SK-MEL-5 (cell line): ENCODE data around the gene GRIA4. TPM values are rescaled to one million over a fixed set of nuclear protein-coding genes. Genes with fewer than 3 reads are reported as not detected.

Experiments
- DNase-seq: peaks from one replicate; pipeline ENCODE4 v3.0.0-alpha.2; 2016; ENCODE audit warnings: low read depth, low spot score
- in situ Hi-C: cut with HindIII; loops from 2 replicates; pipeline ENCODE4 v1.10.0; 2016; ENCODE audit warnings: low sequenced_read_pairs, high pct_unique_total_duplicates, low pct_unique_long_range_greater_than_20kb
- total RNA-seq: library from RNA; depleted of rRNA; stranded (reverse); fragments of >200 nt; shearing (Covaris generic); gene quantifications from 2 replicates; pipeline ENCODE4 v1.2.3, GENCODE V29; 2014

The GRIA4 gene
- total RNA-seq, 1 experiment from 2014 or later: 0.48 TPM

DNA sequence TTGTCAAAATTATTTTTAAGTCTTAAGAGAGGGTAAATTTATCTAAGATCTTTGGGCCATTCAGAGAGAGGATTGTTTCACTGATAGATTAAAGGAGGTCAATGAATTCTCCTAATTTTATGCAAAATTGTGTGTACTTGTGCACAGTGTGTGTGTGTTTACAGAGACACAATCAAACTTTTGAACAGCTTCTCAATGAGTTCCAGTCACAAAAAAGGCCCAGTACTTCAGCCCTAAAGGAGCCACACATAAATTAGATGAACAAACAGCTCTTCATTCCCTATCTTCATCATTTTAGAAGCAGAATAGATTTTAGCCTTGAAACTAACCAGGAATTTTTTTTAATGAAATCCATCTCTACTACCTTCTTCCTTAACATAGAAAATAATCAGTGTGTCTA is 9.7 kb downstream of the GRIA4 start:
- in situ Hi-C loops: no loop called here
- no peak for DNase-seq

- no peak for DNase-seq
- in situ Hi-C loops: no loop called here
Observed at GRCh38 chr11:105622016-105622415, 12.1 kb downstream of the GRIA4 start.

DNA sequence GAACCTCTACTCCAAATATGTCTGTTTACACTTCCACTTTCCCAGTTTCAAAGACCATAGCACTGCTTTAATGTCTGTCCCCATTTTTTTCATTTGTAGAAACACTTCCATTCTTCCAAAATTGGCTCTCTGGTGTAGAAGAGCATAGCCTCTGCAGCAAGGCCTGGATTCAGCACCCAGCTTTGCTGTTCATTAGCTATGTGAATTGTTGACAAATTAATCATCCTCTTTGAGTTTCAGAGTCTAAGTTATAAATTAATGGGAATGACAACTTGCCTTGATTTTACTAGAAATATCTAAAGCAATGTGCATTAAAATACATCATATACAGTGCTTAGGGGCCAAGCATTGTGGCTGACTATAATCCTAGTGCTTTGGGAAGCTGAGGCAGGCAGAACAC is 22.4 kb downstream of the GRIA4 start:
- DNase-seq: no peak
- in situ Hi-C loops: no loop called here

DNA sequence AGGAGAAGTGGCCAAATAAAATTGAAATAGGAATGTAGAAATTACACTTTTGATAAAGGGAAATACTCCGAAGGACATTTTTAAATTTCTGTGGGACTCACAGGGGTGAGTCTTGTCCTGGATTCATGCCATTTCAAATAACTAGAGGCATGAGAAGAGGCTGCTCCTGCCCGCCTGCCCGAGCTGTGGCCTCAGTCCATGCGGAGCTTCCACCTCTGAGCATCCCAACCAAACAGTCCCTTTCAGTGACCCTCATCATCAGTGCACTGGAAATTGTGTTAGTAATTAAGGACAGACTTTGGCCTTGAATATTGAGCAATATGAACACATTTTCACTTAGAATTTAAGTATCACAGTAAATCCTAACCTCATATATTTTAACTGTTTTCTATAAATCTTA is 25.6 kb downstream of the GRIA4 start:
- DNase-seq: no peak
- in situ Hi-C loops: no loop called here

DNA sequence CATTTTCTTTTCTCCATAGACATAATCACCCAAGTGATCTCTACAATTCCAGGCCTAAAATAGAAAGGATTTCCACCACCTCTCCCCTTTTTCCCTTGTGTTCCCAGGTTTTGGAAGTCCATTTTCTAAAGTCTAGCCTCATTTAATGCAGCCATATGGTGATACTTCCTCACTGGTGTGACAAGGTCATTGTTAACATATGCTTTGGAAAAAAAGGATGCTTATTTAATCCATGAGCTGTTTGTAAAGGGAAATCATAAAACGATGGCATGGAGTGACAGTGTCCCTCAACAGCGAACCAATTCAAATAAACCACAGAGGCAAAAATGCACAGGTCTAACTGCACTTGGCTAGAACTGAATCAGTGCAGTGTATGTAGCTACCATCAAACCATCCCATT is 26.6 kb downstream of the GRIA4 start:
- in situ Hi-C loops: no loop called here
- DNase-seq: no peak

GRCh38 chr11:105639527-105639926 is 29.7 kb downstream of the GRIA4 start:
- in situ Hi-C loops: no loop called here
- DNase-seq: no peak

DNA sequence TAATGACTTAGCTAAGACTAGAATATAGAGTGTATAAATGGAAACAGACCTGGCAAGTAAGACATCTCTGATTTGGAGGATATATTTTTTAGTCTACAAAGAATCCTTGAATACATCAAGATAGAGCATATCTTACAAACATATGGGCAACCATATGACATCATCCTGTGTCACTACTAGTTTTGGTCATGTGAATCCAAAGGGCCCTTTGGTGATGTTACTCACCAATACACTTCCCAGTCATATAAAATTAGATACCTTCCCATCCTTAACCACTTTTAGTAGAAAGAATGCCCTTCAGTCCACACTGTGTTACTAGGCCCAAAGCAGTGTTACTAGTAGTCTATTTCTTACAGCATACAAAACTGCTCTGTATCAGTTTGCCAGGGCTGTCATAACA is 31.6 kb downstream of the GRIA4 start:
- in situ Hi-C loops: no loop called here
- no peak for DNase-seq

DNA sequence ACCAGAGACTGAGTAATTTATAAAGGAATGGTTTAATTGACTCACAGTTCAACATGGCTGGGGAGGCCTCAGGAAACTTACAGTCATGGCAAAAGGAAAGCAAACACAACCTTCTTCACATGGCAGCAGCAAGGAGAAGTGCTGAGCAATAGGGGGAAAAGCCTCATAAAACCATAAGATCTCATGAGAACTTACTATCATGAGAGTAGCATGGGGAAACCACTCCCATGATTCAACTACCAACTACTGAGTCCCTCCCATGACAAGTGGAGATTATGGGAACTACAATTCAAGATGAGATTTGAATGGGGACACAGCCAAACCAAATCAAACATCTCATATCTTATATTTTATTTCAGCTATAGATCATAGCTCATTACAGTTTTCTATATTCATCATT is 33.0 kb downstream of the GRIA4 start:
- in situ Hi-C loops: no loop called here

GRCh38 chr11:105644839-105645573 is 35.1 kb downstream of the GRIA4 start:
- no peak for DNase-seq
- in situ Hi-C loops: no loop called here

More for the DNA sequence above, 33.0 kb downstream of the GRIA4 start:
- DNase-seq: no peak

GRCh38 chr11:105647780-105648179 is 37.9 kb downstream of the GRIA4 start:
- DNase-seq: no peak
- in situ Hi-C loops: no loop called here

DNA sequence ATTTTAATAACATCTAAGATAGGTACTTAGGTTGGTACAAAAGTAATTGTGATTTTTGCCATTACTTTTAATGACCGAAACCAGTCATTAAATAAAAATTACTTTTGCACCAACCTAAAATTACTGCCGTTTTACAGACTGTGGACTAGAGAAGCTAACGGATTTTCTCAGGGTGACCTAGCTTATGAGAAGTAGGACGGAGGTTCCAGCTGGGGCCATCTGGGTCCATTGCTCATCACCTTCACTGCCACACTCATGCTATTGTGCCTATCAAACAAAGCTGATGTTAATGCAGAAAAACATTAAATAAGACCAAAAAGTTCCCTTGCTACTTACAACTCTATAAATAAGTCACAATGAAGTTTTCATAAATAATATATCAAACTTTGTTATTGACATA is 38.9 kb downstream of the GRIA4 start:
- in situ Hi-C loops: no loop called here
- DNase-seq: no peak

DNA sequence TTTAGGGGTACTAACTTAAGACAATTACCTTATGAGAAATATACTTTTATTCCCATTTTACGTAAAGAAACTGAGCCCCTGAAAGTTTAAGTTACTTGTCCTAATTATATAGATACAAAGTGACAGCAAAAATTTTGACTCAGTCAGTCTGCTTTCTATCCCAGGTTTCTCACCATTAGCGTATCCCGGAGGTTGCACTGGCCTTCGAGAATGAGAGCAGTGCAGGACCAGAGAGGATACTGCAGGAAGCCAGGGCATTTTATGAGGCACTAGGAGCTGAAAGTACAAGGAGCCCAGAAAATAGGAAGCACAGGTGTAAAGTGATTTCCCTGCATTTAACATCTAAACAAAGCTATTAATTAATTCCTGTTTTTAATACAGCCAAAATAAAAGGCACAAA is 55.4 kb downstream of the GRIA4 start:
- no peak for DNase-seq
- in situ Hi-C loops: no loop called here

- in situ Hi-C loops: no loop called here
- no peak for DNase-seq
Observed at GRCh38 chr11:105667441-105667840, 57.6 kb downstream of the GRIA4 start.

GRCh38 chr11:105670811-105671210 is 60.9 kb downstream of the GRIA4 start:
- no peak for DNase-seq
- in situ Hi-C loops: no loop called here

- DNase-seq: peak; percentile 17
- in situ Hi-C loops: no loop called here
Observed at GRCh38 chr11:105673089-105673488, 63.2 kb downstream of the GRIA4 start.

GRCh38 chr11:105689631-105690030 is 79.8 kb downstream of the GRIA4 start:
- no peak for DNase-seq
- in situ Hi-C loops: no loop called here

GRCh38 chr11:105690467-105690866 is 80.6 kb downstream of the GRIA4 start:
- in situ Hi-C loops: no loop called here
- DNase-seq: no peak

GRCh38 chr11:105693075-105693759 is 83.3 kb downstream of the GRIA4 start:
- in situ Hi-C loops: no loop called here
- DNase-seq: no peak

DNA sequence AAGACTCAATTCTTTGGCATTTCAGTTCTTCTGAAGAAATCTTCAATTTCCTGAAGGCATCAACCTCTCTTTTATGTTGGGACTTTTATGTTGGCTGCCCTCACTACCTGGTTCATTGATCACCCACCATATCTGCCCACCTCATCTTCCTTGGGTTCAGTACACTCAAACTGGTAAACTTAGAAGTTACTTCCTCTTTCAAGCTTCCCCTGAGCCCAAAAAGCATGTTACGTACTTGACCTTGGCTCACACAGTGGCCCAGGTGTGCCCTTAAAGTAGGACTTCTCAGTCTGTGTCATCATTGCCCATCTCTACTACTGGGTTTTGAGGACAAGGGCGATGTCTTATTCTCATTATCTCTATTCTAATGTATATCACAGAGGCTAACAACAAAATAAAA is 86.1 kb downstream of the GRIA4 start:
- DNase-seq: no peak
- in situ Hi-C loops: no loop called here
